H54 (cell line): ENCODE data around the gene ZNF827.
A peak's percentile ranks its signal among the peaks of the same experiment; 100 is the strongest.

ENCODE experiments used
- DNase-seq: peaks from one replicate; pipeline ENCODE4 v3.0.0; 2011; ENCODE audit warnings: low spot score, mixed read lengths; ENCODE audit not compliant: insufficient read length
- FAIRE-seq: peaks from 3 replicates; lab custom pipeline; 2011; peaks lifted over from hg19 to GRCh38; lab: Jason Lieb, UNC
- POLR2A ChIP-seq: IDR thresholded peaks from 2 replicates; pipeline ENCODE4 v1.6.1; 2011; ENCODE audit warnings: low read depth, mild to moderate bottlenecking, low read length

Gene ZNF827

DNA sequence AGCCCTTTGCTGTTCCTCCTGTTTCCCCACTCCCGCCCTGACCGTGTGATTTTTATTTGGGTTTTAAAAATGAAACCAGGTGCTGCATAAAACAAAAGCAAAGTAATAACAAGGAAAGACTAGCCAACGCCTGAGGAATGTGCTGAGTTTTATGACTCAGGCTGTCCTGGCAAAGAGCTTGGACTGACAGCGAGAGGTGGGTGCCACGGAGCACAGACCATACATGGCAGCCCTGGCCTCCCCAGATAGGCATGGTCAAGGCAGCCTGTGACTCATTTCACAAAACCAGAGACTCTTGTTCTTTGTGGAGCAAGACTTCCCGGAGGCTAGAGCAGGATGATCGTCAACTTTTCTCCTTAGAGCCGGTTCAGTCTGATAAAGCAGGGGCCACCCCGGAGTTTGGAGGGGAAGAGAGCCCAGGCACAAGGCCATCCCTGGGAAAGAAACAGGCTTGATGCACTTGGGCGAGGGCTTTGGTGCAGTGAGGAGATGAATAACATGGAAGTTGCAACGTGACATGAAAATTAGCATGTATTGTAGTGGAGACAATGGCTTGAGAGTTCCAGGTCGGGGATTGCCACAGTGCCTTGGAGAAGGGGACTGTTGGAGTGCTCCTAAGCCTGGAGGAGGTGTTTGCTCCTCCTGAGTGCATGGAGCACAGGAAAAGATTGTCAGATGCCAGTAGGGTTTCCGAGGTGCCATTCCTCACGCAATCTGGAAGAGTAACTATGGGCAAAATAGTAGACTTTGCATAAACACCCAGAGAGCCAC lies 203.9 kb downstream of the ZNF827 start:
- FAIRE-seq (peak; percentile 64), DNase-seq (peak; percentile 57)
- TF ChIP-seq POLR2A = 0 out of 2 replicates have a peak, but pooled peaks have one; percentile 40

DNA sequence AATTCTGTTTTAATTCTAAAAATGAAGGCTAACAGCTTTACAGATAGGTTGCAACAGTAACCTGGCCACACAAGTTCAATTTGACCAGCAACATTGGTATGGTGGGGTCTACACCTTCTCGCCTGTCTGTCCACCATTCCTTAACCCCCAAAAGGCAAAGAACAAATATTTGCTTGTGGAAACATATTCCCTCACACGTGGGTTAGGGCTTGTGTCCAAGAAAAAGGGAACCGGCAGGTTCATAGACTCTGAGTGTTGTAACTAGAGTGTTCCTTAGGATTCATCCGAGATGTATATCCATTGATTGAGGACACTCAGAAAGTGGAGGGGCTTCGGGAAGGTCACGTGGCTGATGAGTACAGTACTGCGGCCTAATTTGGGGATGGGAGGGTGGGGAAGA lies 204.6 kb downstream of the ZNF827 start:
- DNase-seq (no peak), FAIRE-seq (no peak)
- no peak for TF ChIP-seq POLR2A

DNA sequence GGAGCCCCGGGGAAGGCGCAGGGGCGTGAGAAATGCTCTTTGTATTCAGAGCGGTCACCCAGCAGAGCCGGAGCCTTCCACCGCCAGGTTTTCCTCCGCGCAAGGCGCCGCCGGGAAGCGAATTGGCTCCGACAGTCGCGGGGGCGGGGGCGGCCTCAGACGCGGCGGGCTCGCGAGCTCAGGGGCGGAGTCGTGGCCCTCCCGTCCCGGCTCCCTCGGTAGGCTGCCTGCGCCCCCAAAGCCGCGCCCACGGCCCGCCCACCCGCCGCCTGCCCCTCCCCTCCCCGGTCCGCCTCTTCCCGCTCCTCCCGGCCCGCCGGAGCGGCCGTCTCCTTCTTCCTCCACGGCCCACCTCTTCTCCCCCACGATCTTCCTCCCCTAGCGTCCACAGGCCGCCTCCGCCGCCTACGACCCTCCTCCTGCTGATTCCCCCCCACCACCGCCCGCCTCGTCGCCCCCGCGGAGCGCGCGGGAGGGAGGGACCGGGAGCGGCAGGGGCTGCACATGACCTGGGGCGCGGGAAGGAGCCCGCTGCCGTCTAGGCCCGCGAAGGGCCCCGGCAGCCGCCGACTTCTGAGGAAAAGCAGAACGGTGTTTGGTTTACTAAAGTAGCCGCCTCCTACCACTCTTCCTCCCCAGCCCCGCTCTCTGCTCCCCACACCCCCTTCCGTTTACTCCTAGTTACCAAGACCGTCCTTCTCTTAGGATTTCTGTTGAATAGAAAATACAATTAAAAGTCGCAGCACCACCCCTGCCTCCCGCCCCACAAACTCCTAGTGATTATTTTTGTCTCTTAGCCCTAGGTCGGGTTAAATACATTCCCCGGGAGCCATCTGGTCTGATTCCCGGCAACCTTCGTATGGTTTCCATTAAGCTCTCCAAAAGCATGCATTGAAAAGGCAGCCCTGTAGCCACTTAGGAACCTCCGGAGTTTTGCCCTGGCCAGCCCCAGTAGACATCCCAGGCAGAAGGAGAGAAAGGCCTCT lies 205.4 kb downstream of the ZNF827 start:
- DNase-seq (peak; percentile 58), FAIRE-seq (no peak)
- peak; percentile 52; the same call in 1 of the 2 replicates for TF ChIP-seq POLR2A

DNA sequence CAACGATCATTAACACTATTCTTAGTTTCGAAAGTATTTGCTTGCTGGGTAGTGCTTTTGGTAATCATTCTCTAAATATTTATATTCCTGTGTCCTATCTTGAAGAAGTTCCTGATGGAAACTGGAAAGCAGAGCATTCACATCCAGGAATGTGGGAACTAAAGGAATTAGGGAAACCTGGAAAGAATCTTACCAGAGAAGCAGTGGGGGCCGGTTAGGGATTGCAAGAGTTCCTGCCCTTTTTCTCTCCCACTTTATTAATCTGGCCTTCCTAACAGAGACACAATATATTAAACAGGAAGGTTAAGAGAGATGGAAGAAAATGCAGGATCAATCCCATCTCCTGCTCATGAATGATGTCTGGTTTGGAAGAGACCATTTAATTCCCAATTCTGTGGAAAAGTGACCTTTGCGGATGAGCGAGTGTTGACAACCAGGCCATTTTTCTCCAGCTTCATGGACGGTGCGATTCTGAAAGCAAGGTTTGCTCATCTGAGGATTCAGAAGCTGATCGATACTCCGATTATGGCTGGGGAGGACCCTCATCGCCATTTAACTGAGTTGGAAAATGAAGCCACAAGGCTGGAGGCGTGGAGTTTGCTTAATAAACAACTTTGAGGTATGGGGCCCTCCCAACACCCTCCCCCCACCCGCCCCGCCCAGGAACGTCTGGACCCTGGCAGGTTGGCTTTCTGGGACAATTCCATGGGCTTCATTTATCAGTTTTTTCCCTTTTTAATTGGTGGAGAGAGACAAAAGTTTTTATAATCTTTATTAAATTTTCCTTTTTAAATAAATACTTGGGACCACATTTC lies 206.4 kb downstream of the ZNF827 start:
- DNase-seq (no peak), FAIRE-seq (no peak)
- no peak for TF ChIP-seq POLR2A

DNA sequence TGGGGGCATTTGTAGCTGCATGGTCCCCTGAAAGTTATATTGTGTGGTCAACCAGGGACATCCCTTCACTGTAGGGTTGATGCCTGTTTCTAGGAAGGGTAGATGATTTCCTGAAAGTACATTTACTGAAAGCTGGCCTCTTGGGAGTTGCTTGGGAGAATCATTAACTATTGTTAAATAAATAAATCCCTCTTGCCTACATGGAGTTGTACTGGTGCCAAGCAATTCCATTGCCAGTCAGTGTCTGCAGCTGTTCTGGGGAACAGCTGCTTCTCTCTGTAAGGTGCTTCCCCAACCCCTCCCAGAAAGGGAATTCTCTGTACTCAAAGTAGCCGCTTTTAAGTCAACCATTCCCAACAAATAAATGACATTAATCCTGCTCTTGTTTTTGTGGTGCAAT lies 207.6 kb downstream of the ZNF827 start:
- no peak for DNase-seq
- TF ChIP-seq POLR2A = no peak
- no peak for FAIRE-seq

DNA sequence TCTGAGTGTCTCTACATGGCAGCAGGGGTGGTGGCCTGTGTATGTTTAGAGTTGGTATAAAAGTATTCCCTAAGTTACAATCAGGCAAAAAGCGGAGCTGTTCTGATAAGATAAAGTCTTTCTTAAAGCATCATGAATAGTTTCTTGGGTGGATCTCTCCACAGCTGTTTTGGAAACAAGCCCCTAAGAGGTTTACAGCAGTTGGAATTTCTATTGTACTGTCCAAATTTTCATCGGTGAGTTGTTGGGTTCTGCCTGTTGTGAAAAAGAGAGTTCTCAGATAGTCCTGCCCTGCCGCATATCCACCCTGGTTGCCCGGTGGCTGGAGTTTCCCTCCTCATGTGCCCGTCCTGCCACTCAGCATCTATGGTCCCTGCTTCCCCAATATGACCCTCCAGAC lies 208.6 kb downstream of the ZNF827 start:
- DNase-seq (no peak), FAIRE-seq (no peak)

DNA sequence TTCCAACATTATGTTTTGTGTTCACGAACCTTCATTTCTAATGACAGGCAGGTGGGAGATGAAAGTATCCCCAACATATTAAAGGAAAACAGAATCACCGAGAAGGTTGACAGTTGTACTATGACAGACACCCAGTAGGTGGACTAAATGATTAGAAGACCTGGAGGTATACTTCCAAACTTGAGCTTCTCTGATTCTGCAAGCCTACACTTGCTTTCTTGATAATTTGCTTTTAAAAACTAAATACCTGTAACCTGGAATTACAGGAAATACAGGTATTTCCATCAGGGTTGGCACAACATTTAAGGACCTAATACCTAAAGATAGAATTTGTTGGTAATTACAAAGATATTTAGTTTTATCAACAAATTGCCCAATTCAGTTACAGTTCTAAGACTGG lies 215.3 kb downstream of the ZNF827 start:
- no peak for TF ChIP-seq POLR2A
- DNase-seq (no peak), FAIRE-seq (no peak)

More for the DNA sequence above, 208.6 kb downstream of the ZNF827 start:
- no peak for TF ChIP-seq POLR2A

DNA sequence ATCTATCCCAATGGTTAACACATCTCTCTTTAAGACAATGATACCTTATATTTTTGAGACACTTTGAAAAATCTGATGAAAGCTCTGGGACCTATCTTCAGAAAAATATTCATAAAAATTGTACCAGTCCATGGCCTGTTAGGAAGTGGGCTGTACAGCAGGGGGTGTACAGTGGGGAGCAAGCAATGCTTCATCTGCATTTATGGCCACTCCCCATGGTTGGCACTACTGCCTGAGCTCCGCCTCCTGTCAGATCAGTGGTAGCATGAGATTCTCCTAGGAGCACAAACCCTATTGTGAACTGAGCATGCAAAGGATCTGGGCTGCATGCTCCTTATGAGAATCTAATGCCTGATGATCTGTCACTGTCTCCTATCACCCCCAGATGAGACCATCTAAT lies 216.1 kb downstream of the ZNF827 start:
- DNase-seq (no peak), FAIRE-seq (no peak)
- TF ChIP-seq POLR2A = no peak

DNA sequence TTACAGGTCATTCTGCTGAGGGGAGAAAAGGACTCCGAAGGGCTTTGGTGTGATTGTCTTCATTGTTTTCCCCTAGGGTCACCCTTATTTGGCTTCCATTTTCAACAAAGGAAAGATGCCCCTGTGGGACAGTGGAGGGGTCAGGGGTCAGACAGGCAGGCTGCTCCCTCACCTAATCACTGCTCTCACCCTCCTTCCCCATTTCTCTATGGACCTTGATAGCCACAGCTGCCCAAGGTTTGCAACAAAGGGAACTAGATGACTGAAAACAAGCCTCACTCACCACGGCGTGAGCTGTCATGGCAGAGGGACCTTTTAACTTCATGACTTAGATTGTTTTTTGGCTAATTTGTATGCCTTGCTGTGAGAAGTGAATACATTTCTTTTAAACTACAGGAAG lies 218.0 kb downstream of the ZNF827 start:
- no peak for TF ChIP-seq POLR2A
- DNase-seq (no peak), FAIRE-seq (no peak)

DNA sequence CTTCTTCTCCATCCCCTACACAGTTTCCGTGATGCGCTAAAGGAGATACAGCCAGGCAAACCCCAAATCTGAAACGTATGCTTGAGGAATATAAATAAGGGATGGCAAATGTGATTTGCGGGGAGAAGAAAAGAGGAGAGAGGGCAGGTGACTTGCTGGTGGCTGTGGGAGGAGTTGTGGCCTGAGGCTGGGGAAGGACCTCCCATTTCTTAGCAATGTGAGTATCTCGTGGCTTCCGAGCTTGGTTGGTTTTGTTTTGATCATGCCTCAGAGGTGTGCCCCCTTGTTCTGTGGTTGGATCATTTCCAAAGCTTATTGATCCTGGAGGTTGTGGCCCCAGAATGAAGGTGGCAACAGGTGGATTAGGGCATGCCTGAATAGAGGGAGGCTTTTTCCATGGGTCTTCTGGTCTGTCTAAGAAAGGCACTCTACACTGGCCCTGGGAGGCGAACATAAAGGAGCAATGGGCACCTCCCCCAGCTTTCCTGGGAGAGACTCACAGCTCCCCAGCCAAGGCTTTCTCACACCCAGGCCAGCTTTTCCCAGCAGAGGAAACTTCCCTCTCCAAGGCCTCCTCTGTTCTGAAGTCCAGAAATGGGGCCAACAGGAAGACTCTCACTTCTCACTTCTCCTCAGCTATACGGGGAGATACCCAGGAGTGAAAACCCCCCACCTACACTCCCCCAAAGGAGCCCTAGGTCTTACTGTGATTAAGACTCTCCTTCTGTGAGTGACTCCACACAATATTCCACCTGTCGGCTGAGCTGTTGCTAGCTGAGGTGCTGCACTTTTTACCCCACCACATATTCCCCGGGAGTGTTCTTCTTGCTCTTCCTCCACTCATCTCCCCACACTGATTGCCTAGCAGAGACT lies 218.6 kb downstream of the ZNF827 start:
- no peak for DNase-seq
- FAIRE-seq = no peak
- no peak for TF ChIP-seq POLR2A

DNA sequence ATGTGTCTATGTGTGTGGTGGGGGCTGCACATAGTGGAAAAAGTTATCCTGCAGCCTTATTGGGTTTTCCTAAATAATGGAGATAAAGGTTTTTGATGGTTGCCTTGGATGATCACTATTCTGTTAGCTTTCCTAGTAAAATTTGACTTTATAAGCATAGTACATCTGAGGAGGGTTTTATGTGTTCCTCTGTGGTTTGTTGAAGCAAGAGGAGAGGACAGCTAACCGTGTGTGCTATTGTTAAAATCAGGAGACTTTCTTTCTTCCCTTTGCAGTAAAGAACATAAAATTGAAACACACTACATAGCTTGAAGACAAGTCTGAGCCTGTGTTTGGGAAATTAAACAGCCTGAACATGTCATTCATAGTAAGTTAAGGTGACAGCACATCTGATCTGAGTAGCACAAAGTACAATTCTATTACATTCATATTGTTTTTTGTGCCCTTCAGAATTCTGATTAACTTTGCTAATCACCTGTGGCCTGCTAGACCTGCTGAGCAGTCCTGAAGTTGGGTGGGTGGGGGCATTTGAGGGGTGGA lies 221.9 kb downstream of the ZNF827 start:
- DNase-seq (no peak), FAIRE-seq (no peak)
- TF ChIP-seq POLR2A = no peak

DNA sequence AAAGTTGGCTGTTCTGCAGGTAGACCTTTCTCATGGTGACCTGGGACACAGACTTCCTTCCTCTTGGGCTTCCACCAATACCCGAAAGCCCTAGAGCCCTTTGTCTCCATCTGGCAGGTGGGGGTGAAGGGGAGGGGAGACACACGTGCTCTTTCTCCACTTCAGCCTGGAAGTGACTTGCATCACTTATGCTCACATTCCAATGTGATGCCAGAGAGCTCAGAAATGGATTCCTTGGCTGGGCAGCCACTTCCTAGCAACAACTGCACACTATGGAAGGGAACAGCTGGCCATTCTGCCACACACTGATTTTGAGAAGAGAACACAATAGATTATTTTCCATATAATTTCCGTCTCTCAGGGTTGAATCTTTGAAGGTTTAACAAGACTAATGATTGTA lies 222.4 kb downstream of the ZNF827 start:
- no peak for FAIRE-seq
- no peak for DNase-seq

More for the DNA sequence above, 222.4 kb downstream of the ZNF827 start:
- TF ChIP-seq POLR2A = no peak
